GM23338 (cell line): ENCODE data around the gene TSPEAR. TPM values are rescaled to one million over a fixed set of nuclear protein-coding genes. Genes with fewer than 3 reads are reported as not detected.

ENCODE experiments used
- ATAC-seq: fragments of 200-7000 bp; cut with Tn5 transposase; 3 replicates; pipeline ENCODE4 v1.9.1; 2020
- DNase-seq: peaks from one replicate; pipeline ENCODE4 v3.0.0-alpha.2; 2015; ENCODE audit warnings: low spot score
- H2AFZ ChIP-seq: fragments of 200-600 bp; sonication (generic); 2 replicates; pipeline ENCODE4 v1.8.0; 2016; ENCODE audit warnings: antibody characterized with exemption, mild to moderate bottlenecking, moderate library complexity
- H3F3A ChIP-seq: fragments of 200-600 bp; sonication (generic); replicated peaks from 2 replicates; pipeline ENCODE4 v1.8.0; 2017; ENCODE audit warnings: antibody characterized with exemption, mixed run types, low read depth
- H3K27ac ChIP-seq: fragments of 200-600 bp; sonication (generic); 2 replicates; pipeline ENCODE4 v1.6.1; 2016; ENCODE audit warnings: low read depth
- H3K27me3 ChIP-seq: fragments of 200-600 bp; sonication (generic); 2 replicates; pipeline ENCODE4 v1.8.0; 2016; ENCODE audit warnings: mild to moderate bottlenecking, mixed run types, moderate library complexity; ENCODE audit not compliant: insufficient read depth
- H3K36me3 ChIP-seq: fragments of 200-600 bp; sonication (generic); 2 replicates; pipeline ENCODE4 v1.8.0; 2016; ENCODE audit warnings: mild to moderate bottlenecking; ENCODE audit not compliant: insufficient read depth
- H3K4me1 ChIP-seq: fragments of 200-600 bp; sonication (generic); 2 replicates; pipeline ENCODE4 v1.8.0; 2016; ENCODE audit warnings: mild to moderate bottlenecking, moderate library complexity; ENCODE audit not compliant: insufficient read depth
- H3K4me2 ChIP-seq: fragments of 200-600 bp; sonication (generic); 2 replicates; pipeline ENCODE4 v1.7.1; 2017; ENCODE audit warnings: mixed run types
- H3K4me3 ChIP-seq: fragments of 200-600 bp; sonication (generic); 2 replicates; pipeline ENCODE4 v1.6.1; 2016; ENCODE audit warnings: mixed run types
- H3K79me2 ChIP-seq: fragments of 200-600 bp; sonication (generic); replicated peaks from 2 replicates; pipeline ENCODE4 v1.8.0; 2017; ENCODE audit warnings: mild to moderate bottlenecking; ENCODE audit not compliant: insufficient read depth
- H3K9me2 ChIP-seq: fragments of 200-600 bp; sonication (generic); 2 replicates; pipeline ENCODE4 v1.8.0; 2017; ENCODE audit not compliant: insufficient read depth
- H4K20me1 ChIP-seq: fragments of 200-600 bp; sonication (generic); replicated peaks from 2 replicates; pipeline ENCODE4 v1.8.0; 2017; ENCODE audit warnings: mild to moderate bottlenecking; ENCODE audit not compliant: insufficient read depth
- H3K27ac Mint-ChIP-seq: 2 replicates; pipeline ENCODE4 v1.8.0; 2020; ENCODE audit warnings: inconsistent platforms, mild to moderate bottlenecking, moderate library complexity, mixed read lengths
- H3K27me3 Mint-ChIP-seq: 3 replicates; pipeline ENCODE4 v1.8.0; 2022; ENCODE audit warnings: low read depth, mild to moderate bottlenecking, moderate library complexity, mixed read lengths, inconsistent platforms; ENCODE audit not compliant: insufficient read depth, poor library complexity
- H3K36me3 Mint-ChIP-seq: 3 replicates; pipeline ENCODE4 v1.8.0; 2021; ENCODE audit warnings: low read depth, mild to moderate bottlenecking, inconsistent platforms, moderate library complexity, mixed read lengths
- H3K4me1 Mint-ChIP-seq: 3 replicates; pipeline ENCODE4 v1.8.0; 2020; ENCODE audit warnings: mild to moderate bottlenecking, inconsistent platforms, mixed read lengths
- H3K4me3 Mint-ChIP-seq: 3 replicates; pipeline ENCODE4 v1.8.0; 2021; ENCODE audit warnings: moderate library complexity, mild to moderate bottlenecking, inconsistent platforms, mixed read lengths
- H3K9me3 Mint-ChIP-seq: 3 replicates; pipeline ENCODE4 v1.8.0; 2020; ENCODE audit warnings: moderate library complexity, mild to moderate bottlenecking, inconsistent platforms, mixed read lengths
- CREB1 ChIP-seq: fragments of 250-450 bp; sonication (Bioruptor Pico); IDR thresholded peaks from 2 replicates; pipeline ENCODE4 v1.5.0; 2020; ENCODE audit warnings: low read depth, mild to moderate bottlenecking, moderate library complexity
- ETS1 ChIP-seq: IDR thresholded peaks from 2 replicates; pipeline ENCODE4 v1.6.1; 2016; ENCODE audit warnings: antibody characterized with exemption
- EZH2 ChIP-seq: fragments of 200-600 bp; sonication (generic); IDR thresholded peaks from one replicate; pipeline ENCODE4 v1.8.0; 2017; ENCODE audit warnings: antibody characterized with exemption, mild to moderate bottlenecking, low read depth; ENCODE audit not compliant: unreplicated experiment
- EZH2phosphoT487 ChIP-seq: fragments of 200-600 bp; sonication (generic); IDR thresholded peaks from one replicate; pipeline ENCODE4 v1.8.1; 2018; ENCODE audit warnings: antibody characterized with exemption; ENCODE audit not compliant: unreplicated experiment
- JUNB ChIP-seq: IDR thresholded peaks from one replicate; pipeline ENCODE4 v1.6.1; 2016; ENCODE audit warnings: antibody characterized with exemption; ENCODE audit not compliant: unreplicated experiment
- NANOG ChIP-seq: IDR thresholded peaks from 2 replicates; pipeline ENCODE4 v1.6.1; 2016; ENCODE audit warnings: antibody characterized with exemption, borderline replicate concordance
- POLR2AphosphoS5 ChIP-seq: IDR thresholded peaks from 2 replicates; pipeline ENCODE4 v1.6.1; 2016; ENCODE audit warnings: antibody characterized with exemption, low read depth
- REST ChIP-seq: IDR thresholded peaks from one replicate; pipeline ENCODE4 v1.6.1; 2018; ENCODE audit warnings: antibody characterized with exemption; ENCODE audit not compliant: unreplicated experiment
- STAT1 ChIP-seq: IDR thresholded peaks from one replicate; pipeline ENCODE4 v1.6.1; 2016; ENCODE audit warnings: antibody characterized with exemption; ENCODE audit not compliant: unreplicated experiment
- ZNF114 ChIP-seq: fragments of 250-450 bp; sonication (Bioruptor Pico); IDR thresholded peaks from 2 replicates; pipeline ENCODE4 v1.5.0; 2020; ENCODE audit warnings: mild to moderate bottlenecking, moderate library complexity
- ZNF462 ChIP-seq: fragments of 250-450 bp; sonication (Bioruptor Pico); IDR thresholded peaks from 2 replicates; pipeline ENCODE4 v1.5.0; 2020; ENCODE audit warnings: mild to moderate bottlenecking, moderate library complexity
- polyA plus RNA-seq: library from polyadenylated mRNA; unstranded; fragments of >200 nt; fragmentation: Nextera tagmentation; extraction: Ambion mirVana; gene quantifications from 2 replicates; pipeline ENCODE4 v1.2.1, GENCODE V29; 2016
- total RNA-seq: library from RNA; depleted of rRNA; stranded (reverse); fragments of >200 nt; shearing (Covaris generic); gene quantifications from 2 replicates; pipeline ENCODE4 v1.2.3, GENCODE V29; 2014

Gene TSPEAR
- total and polyA plus RNA-seq, 2 experiments from 2014 or later: 0.35 to 0.92 TPM

DNA sequence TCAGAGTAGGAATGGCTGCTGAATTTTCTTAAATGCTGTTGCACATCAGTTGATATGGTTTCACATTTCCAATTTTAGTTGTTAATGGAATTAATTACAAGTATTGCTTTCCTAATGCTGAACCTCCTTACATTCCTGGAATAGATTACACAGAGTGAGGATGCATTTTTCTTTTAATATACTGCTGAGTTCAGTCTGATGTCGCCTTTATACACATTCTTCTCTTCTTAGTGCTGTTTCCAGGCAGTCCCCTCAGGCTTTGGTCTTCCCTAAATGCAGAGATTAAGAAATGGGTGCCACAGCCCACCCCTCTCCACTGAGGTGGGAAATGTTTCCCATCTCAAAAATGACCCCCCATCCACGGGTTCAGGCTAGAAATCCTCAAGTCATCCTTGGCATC is 6.7 kb upstream of the TSPEAR start:
- no peak overlapping the region; the same call in 1 of the 2 replicates for H2AFZ ChIP-seq
- Mint-ChIP-seq H3K4me3 (no peak overlapping the region), H3K27ac (no peak overlapping the region), H3K9me3 (peaks cover 3% of the 10 kb centered on the region; the same call in 1 of the 3 replicates), H3K27me3 (peaks cover 29% of the 10 kb centered on the region), H3K4me1 (peaks cover 34% of the 10 kb centered on the region), H3K36me3 (no peaks in the 10 kb centered on the region)
- ATAC-seq (no peak), DNase-seq (no peak)
- 0 out of 2 replicates have a peak, but pooled peaks cover 3% of the 10 kb centered on the region for H3K9me2 ChIP-seq
- no peak for TF ChIP-seq ZNF114 (CRISPR knock-in tag)
- peak overlapping the region; percentile 56 for H3K4me2 ChIP-seq
- H3K27ac ChIP-seq: 0 out of 2 replicates have a peak overlapping the region, but pooled peaks have one; percentile 5
- H3K27me3 ChIP-seq: peaks cover 29% of the 10 kb centered on the region
- H4K20me1 ChIP-seq: no peaks in the 10 kb centered on the region
- H3K4me1 ChIP-seq: peaks cover 35% of the 10 kb centered on the region
- H3K4me3 ChIP-seq: no peak overlapping the region
- H3K36me3 ChIP-seq: no peaks in the 10 kb centered on the region
- H3F3A ChIP-seq: 0 out of 2 replicates have a peak, but pooled peaks cover 7% of the 10 kb centered on the region
- H3K79me2 ChIP-seq: no peaks in the 10 kb centered on the region

- peaks cover 34% of the 10 kb centered on the region for H3K4me1 Mint-ChIP-seq
- no peaks in the 10 kb centered on the region for H3K36me3 Mint-ChIP-seq
- no peak overlapping the region for H3K27ac Mint-ChIP-seq
- H4K20me1 ChIP-seq: no peaks in the 10 kb centered on the region
- H3K27ac ChIP-seq: no peak overlapping the region
- DNase-seq (no peak), ATAC-seq (no peak)
- H3K27me3 ChIP-seq: peaks cover 33% of the 10 kb centered on the region
- no peaks in the 10 kb centered on the region for H3K36me3 ChIP-seq
- no peak overlapping the region for H3K4me3 Mint-ChIP-seq
- peaks cover 3% of the 10 kb centered on the region; the same call in 1 of the 3 replicates for H3K9me3 Mint-ChIP-seq
- peaks cover 34% of the 10 kb centered on the region for H3K27me3 Mint-ChIP-seq
- H3K4me3 ChIP-seq: no peak overlapping the region
- no peaks in the 10 kb centered on the region for H3K79me2 ChIP-seq
- H2AFZ ChIP-seq: no peak overlapping the region
- H3K4me1 ChIP-seq: peaks cover 36% of the 10 kb centered on the region
- no peaks in the 10 kb centered on the region for H3F3A ChIP-seq
- no peak overlapping the region for H3K4me2 ChIP-seq
- H3K9me2 ChIP-seq: 0 out of 2 replicates have a peak, but pooled peaks cover 3% of the 10 kb centered on the region
- TF ChIP-seq ZNF462 (CRISPR knock-in tag) (no peak), POLR2AphosphoS5 (no peak), CREB1 (CRISPR knock-in tag) (no peak), EZH2phosphoT487 (no peak), NANOG (no peak), EZH2 (no peak), REST (no peak), ZNF114 (CRISPR knock-in tag) (no peak), STAT1 (no peak), JUNB (no peak), ETS1 (no peak)
These were observed 5.6 kb upstream of the TSPEAR start for GRCh38 chr21:44716984-44717383.
